ENCODE measurements around the gene MAB21L3.

GRCh38 chr1:116164150-116164549 is 53.0 kb downstream of the MAB21L3 start:
- TF ChIP-seq, protein P1, sequence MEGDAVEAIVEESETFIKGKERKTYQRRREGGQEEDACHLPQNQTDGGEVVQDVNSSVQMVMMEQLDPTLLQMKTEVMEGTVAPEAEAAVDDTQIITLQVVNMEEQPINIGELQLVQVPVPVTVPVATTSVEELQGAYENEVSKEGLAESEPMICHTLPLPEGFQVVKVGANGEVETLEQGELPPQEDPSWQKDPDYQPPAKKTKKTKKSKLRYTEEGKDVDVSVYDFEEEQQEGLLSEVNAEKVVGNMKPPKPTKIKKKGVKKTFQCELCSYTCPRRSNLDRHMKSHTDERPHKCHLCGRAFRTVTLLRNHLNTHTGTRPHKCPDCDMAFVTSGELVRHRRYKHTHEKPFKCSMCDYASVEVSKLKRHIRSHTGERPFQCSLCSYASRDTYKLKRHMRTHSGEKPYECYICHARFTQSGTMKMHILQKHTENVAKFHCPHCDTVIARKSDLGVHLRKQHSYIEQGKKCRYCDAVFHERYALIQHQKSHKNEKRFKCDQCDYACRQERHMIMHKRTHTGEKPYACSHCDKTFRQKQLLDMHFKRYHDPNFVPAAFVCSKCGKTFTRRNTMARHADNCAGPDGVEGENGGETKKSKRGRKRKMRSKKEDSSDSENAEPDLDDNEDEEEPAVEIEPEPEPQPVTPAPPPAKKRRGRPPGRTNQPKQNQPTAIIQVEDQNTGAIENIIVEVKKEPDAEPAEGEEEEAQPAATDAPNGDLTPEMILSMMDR (IDR thresholded peaks at IDR 0.05), result no peak
- no peak for TF ChIP-seq POLR2A (IDR thresholded peaks at IDR 0.05)

Data from adrenal gland (tissue), 5 donors.